ENCODE measurements around the gene IFNL1. TPM values are rescaled to one million over a fixed set of nuclear protein-coding genes. Genes with fewer than 3 reads are reported as not detected.
A peak's percentile ranks its signal among the peaks of the same experiment; 100 is the strongest.

The IFNL1 gene
- total and polyA plus RNA-seq, 4 donors, result not detected

DNA sequence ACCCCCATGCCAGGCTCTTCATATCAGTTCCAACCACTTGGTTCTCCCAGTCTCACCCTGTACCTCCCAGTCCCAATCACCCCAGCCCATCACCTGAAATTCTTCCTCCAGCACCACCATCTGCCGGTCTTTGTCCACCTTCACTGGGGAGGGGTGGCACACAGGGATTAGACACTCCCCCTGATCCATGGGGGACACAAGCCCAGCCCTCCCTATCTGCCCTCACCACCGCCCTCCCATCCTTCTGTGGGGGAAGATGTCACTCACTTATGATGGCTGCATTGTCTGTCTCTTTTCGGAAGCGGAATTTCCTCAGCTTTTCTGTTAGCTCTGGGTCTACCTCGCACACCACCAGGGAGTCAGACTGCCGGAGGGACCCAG is 39.0 kb downstream of the IFNL1 start:
- no peaks in the 10 kb centered on the region for H3K9me3 ChIP-seq (ENCODE audit: control insufficient read depth in 4 of 4, low read length in 3 of 4)
- TF ChIP-seq TAF1 (conservative IDR thresholded peaks at IDR 0.05) (no peak), SP1 (IDR thresholded peaks at IDR 0.05) (no peak), JUND (IDR thresholded peaks at IDR 0.05) (no peak), FOXA1 (IDR thresholded peaks at IDR 0.05) (no peak), HNF4G (IDR thresholded peaks at IDR 0.05) (no peak), GABPA (IDR thresholded peaks at IDR 0.05 in 1 of 2, conservative IDR thresholded peaks at IDR 0.05 in 1 of 2) (no peak), RAD21 (IDR thresholded peaks at IDR 0.05) (no peak), HNF4A (conservative IDR thresholded peaks at IDR 0.05) (no peak)
- TF ChIP-seq, protein P1, sequence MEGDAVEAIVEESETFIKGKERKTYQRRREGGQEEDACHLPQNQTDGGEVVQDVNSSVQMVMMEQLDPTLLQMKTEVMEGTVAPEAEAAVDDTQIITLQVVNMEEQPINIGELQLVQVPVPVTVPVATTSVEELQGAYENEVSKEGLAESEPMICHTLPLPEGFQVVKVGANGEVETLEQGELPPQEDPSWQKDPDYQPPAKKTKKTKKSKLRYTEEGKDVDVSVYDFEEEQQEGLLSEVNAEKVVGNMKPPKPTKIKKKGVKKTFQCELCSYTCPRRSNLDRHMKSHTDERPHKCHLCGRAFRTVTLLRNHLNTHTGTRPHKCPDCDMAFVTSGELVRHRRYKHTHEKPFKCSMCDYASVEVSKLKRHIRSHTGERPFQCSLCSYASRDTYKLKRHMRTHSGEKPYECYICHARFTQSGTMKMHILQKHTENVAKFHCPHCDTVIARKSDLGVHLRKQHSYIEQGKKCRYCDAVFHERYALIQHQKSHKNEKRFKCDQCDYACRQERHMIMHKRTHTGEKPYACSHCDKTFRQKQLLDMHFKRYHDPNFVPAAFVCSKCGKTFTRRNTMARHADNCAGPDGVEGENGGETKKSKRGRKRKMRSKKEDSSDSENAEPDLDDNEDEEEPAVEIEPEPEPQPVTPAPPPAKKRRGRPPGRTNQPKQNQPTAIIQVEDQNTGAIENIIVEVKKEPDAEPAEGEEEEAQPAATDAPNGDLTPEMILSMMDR (IDR thresholded peaks at IDR 0.05; ENCODE audit: low read depth, low read length, missing input control), result no peak
- TF ChIP-seq, protein P2, sequence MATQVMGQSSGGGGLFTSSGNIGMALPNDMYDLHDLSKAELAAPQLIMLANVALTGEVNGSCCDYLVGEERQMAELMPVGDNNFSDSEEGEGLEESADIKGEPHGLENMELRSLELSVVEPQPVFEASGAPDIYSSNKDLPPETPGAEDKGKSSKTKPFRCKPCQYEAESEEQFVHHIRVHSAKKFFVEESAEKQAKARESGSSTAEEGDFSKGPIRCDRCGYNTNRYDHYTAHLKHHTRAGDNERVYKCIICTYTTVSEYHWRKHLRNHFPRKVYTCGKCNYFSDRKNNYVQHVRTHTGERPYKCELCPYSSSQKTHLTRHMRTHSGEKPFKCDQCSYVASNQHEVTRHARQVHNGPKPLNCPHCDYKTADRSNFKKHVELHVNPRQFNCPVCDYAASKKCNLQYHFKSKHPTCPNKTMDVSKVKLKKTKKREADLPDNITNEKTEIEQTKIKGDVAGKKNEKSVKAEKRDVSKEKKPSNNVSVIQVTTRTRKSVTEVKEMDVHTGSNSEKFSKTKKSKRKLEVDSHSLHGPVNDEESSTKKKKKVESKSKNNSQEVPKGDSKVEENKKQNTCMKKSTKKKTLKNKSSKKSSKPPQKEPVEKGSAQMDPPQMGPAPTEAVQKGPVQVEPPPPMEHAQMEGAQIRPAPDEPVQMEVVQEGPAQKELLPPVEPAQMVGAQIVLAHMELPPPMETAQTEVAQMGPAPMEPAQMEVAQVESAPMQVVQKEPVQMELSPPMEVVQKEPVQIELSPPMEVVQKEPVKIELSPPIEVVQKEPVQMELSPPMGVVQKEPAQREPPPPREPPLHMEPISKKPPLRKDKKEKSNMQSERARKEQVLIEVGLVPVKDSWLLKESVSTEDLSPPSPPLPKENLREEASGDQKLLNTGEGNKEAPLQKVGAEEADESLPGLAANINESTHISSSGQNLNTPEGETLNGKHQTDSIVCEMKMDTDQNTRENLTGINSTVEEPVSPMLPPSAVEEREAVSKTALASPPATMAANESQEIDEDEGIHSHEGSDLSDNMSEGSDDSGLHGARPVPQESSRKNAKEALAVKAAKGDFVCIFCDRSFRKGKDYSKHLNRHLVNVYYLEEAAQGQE (IDR thresholded peaks at IDR 0.05), result no peak
- H3K36me3 ChIP-seq (ENCODE audit: control insufficient read depth in 4 of 4, insufficient read depth in 3 of 4, low read depth in 1 of 4, low read length in 3 of 4), result no peaks in the 10 kb centered on the region
- H3K4me3 ChIP-seq (ENCODE audit: low read depth in 1 of 3, low read length in 3 of 3), result peak overlapping the region; percentile 44 to 55 (median 47)
- H3K27me3 ChIP-seq (ENCODE audit: control insufficient read depth in 4 of 4, insufficient read depth in 4 of 4, low read length in 3 of 4), result no peaks in the 10 kb centered on the region
- 62% methylated on average over 6 of the region's 6 CpGs for WGBS
- peak overlapping the region; percentile 66 to 84 for H3K27ac ChIP-seq (ENCODE audit: low read depth in 1 of 2, low read length in 2 of 2)
- peak overlapping the region; percentile 30 to 49 for H3K9ac ChIP-seq (ENCODE audit: low read depth in 1 of 2, low read length in 2 of 2)
- H3K4me1 ChIP-seq (ENCODE audit: control insufficient read depth in 4 of 4, insufficient read depth in 4 of 4, low read length in 3 of 4), result peaks cover 0 to 2% (median under 1%) of the 10 kb centered on the region in 4 donors
- peak; percentile 42 for DNase-seq (ENCODE audit: low spot score)

DNA sequence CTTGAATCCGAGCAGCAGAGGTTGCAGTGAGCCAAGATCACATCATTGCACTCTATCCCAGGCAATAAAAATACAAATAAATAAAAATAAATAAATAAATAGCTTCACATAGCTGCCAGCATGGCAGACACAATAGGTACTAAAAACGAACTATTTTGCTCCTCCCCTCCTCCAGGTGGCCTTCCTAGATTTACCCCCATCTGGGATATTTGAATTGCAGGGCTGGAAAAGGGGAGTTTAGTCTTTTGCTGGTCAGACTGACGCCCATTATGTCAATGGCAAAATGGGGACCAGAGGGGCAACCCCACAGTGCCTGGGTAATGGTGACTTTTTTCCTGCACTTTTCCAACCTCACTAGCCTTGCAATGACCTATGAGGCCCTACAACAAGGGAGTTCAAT is 40.3 kb downstream of the IFNL1 start:
- no peak for DNase-seq (ENCODE audit: low spot score)
- Histone ChIP-seq H3K9ac (ENCODE audit: low read depth in 1 of 2, low read length in 2 of 2) (no peak overlapping the region), H3K4me1 (ENCODE audit: control insufficient read depth in 4 of 4, insufficient read depth in 4 of 4, low read length in 3 of 4) (peaks cover 5 to 12% (median 7%) of the 10 kb centered on the region in 4 donors), H3K9me3 (ENCODE audit: control insufficient read depth in 4 of 4, low read length in 3 of 4) (no peaks in the 10 kb centered on the region), H3K4me3 (ENCODE audit: low read depth in 1 of 3, low read length in 3 of 3) (no peak overlapping the region), H3K27me3 (ENCODE audit: control insufficient read depth in 4 of 4, insufficient read depth in 4 of 4, low read length in 3 of 4) (no peaks in the 10 kb centered on the region), H3K36me3 (ENCODE audit: control insufficient read depth in 4 of 4, insufficient read depth in 3 of 4, low read depth in 1 of 4, low read length in 3 of 4) (no peaks in the 10 kb centered on the region), H3K27ac (ENCODE audit: low read depth in 1 of 2, low read length in 2 of 2) (peak overlapping the region in 1 of 2 donors; percentile 42)
- 64% methylated on average over 3 of the region's 3 CpGs for WGBS
- TF ChIP-seq HNF4A (conservative IDR thresholded peaks at IDR 0.05), result no peak
- TF ChIP-seq TAF1 (conservative IDR thresholded peaks at IDR 0.05), result no peak
- TF ChIP-seq RXRA (IDR thresholded peaks at IDR 0.05), result no peak
- no peak for TF ChIP-seq ZBTB33 (IDR thresholded peaks at IDR 0.05)
- TF ChIP-seq, protein P2 (IDR thresholded peaks at IDR 0.05), result no peak
- TF ChIP-seq SP1 (IDR thresholded peaks at IDR 0.05), result no peak
- no peak for TF ChIP-seq MAX (IDR thresholded peaks at IDR 0.05)
- TF ChIP-seq RAD21 (IDR thresholded peaks at IDR 0.05), result no peak
- TF ChIP-seq NR2F2 (IDR thresholded peaks at IDR 0.05), result no peak
- no peak for TF ChIP-seq YY1 (IDR thresholded peaks at IDR 0.05)
- TF ChIP-seq, protein P3, sequence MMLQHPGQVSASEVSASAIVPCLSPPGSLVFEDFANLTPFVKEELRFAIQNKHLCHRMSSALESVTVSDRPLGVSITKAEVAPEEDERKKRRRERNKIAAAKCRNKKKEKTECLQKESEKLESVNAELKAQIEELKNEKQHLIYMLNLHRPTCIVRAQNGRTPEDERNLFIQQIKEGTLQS (IDR thresholded peaks at IDR 0.05), result no peak
- TF ChIP-seq, protein P1 (IDR thresholded peaks at IDR 0.05; ENCODE audit: low read depth, low read length, missing input control), result no peak
- no peak for TF ChIP-seq HNF4G (IDR thresholded peaks at IDR 0.05)
- no peak for TF ChIP-seq JUND (IDR thresholded peaks at IDR 0.05)
- TF ChIP-seq FOXA1 (IDR thresholded peaks at IDR 0.05), result no peak
- TF ChIP-seq GABPA (IDR thresholded peaks at IDR 0.05 in 1 of 2, conservative IDR thresholded peaks at IDR 0.05 in 1 of 2), result no peak
- no peak for TF ChIP-seq FOXA2 (IDR thresholded peaks at IDR 0.05)
- TF ChIP-seq EGR1 (IDR thresholded peaks at IDR 0.05; ENCODE audit: low read depth in 2 of 2), result no peak
